GM18951 (cell line): ENCODE data around the gene ST6GALNAC5.

Source experiments
- POLR2A ChIP-seq: IDR thresholded peaks from 4 replicates; pipeline ENCODE4 v1.6.1; 2011; ENCODE audit warnings: mild to moderate bottlenecking; ENCODE audit not compliant: insufficient read length, insufficient read depth; ENCODE audit errors: extremely low read depth
- in situ Hi-C: fragments of 300-500 bp; cut with MboI; formaldehyde crosslinking; loops from one replicate; pipeline ENCODE4 v1.12.0; 2022; ENCODE audit warnings: low sequenced_read_pairs, mixed read lengths, inconsistent platforms; ENCODE audit not compliant: unreplicated experiment

Gene ST6GALNAC5

DNA sequence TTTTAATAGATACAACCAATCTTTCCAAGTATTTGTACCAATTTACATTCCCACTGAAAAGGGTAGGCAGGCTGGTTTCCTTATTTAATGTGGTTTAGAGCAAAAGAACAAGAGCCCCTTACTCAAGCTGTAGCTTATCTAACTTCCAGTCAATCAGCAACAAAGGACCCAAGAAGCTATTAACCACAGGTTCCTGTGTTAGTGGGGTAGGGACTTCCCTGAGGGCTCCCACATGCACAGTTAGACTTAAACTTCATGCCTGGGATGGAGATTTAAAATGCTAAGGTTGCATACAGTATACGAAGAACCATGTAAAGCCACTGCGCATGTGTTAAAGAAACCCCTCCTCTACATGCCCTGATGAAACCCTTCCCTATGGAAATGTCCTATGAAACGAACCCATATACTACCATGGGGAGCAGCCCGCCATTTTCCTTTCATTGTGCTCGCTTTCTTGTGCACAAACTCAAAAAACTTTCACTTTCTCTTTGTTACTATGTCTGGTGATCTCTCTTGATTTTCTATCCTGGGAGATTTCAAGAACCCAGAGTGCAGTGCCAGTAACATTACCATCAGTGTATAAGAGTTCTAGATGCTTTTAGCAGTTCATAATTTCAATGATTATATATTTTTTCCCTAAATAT is 23.3 kb upstream of the ST6GALNAC5 start:
- in situ Hi-C loops: no loop called here
- TF ChIP-seq POLR2A: no peak

DNA sequence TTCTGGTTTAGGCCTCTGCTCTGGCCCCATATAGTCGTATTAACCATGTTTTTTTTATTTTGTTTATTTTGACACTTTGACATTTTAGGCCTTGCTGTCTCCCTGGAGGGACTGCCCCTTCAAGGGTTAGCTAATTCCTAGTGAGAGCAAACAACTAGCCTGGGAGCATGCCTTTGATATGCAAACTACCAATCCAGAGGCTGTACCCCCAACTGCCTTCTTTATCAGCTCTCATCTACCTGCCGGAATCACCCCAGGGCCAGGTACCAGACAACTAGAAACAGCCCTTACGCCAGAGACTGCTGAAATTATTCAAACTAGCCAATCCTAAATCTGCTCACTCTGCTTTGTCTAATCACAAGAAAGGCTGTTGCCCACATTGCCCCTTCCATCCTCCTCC is 13.0 kb upstream of the ST6GALNAC5 start:
- TF ChIP-seq POLR2A: no peak
- in situ Hi-C loops: no loop called here

- in situ Hi-C loops: no loop called here
- no peak for TF ChIP-seq POLR2A
Observed at GRCh38 chr1:76856104-76856503, 11.2 kb upstream of the ST6GALNAC5 start.

- in situ Hi-C loops: no loop called here
- TF ChIP-seq POLR2A: no peak
Observed at GRCh38 chr1:76857138-76857537, 10.1 kb upstream of the ST6GALNAC5 start.

- TF ChIP-seq POLR2A: no peak
- in situ Hi-C loops: no loop called here
Observed at GRCh38 chr1:76857973-76858372, 9.3 kb upstream of the ST6GALNAC5 start.

GRCh38 chr1:76861149-76861548 is 6.1 kb upstream of the ST6GALNAC5 start:
- in situ Hi-C loops: no loop called here
- TF ChIP-seq POLR2A: no peak

DNA sequence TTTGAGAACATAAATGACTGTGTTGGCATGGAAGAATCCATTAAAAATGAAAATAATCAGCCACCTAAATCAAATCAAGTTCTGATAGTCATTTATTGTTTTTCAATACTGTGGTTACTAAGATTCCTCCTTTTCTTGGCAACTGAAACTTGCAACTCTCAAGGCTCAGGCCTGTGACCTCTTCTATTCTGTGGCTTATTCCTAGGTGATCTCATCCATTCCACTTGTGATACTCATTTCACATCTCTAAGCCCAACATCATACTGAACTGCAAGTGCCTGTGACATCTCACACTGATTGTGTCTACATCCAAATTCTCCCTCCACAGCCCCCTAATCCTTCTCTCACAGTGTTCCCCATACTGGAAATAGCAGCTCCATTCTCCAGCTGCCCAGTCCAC is 4.8 kb upstream of the ST6GALNAC5 start:
- in situ Hi-C loops: no loop called here
- no peak for TF ChIP-seq POLR2A

- in situ Hi-C loops: no loop called here
- no peak for TF ChIP-seq POLR2A
Observed at GRCh38 chr1:76864383-76864782, 2.9 kb upstream of the ST6GALNAC5 start.

DNA sequence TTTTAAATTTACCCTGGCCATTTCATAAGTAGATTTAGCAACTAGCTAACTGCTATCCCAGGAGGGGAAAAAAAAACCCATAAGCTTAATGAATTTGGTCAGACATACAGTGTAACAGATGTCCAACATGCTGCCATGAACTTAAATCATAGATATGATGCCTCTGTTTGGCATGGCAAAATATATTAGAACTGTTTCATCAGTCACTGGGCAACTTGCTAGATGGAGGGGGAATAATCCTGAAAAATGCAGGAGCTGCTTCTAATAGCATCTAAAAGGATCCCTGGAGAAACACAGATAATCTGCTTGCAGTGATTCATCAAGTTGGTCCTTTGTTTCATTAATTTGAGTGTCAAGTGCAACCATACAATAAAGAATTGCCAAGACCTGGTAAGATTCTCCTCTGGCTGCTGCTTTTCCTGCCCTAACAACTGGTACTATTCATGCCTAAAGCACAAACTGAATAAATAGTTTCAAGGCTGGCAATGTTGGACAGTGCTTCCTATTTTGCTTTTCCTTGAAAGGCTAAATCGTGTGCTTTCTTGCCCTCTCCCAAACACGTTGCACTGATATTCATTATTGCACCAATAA is 1.5 kb upstream of the ST6GALNAC5 start:
- no peak for TF ChIP-seq POLR2A
- in situ Hi-C loops: no loop called here

DNA sequence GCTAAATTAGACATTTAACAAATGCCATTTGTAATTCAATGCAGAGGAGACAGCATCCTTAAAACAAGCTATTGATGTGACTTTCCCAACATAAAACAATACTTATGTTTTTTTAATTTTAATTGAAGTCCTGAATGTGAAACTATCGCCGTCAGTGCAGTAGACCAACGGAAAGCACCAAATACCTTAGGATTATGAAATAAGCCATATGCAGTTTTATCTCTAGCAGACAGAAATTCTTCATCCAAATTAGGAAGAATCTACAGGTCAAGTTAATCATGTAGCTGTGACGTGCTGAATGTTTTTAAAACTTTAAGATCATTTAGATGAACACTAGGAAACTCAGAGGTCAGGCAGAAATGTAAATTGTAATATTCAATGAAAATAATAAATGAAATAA is 714 bp upstream of the ST6GALNAC5 start:
- in situ Hi-C loops: no loop called here
- TF ChIP-seq POLR2A: no peak

DNA sequence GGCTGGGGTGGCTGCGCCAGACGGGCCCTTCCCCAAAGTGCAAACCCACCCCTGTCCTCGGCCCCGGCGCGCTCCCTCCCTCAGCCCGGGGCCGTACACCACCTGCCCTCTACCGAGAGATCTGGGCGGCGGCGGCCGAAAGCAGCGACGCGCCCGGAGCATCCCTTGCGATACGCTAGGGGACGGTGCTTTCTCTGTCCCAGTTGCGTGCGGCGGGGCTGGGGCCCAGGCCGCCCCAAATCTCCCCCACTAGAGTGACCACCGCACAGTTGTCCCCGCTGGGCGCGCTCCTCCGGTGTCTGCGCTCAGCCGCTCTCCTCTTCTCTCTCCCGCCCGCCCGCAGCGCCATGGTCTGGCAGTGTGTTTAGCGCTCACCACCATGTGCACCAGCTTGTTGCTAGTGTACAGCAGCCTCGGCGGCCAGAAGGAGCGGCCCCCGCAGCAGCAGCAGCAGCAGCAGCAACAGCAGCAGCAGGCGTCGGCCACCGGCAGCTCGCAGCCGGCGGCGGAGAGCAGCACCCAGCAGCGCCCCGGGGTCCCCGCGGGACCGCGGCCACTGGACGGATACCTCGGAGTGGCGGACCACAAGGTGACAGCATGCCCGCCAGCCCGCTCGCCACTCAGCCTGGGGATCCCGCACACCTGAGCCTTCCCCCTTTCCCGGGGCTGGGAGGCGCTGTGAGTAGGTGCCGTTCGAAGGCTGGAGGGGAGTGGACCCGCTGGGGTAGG is 1.0 kb downstream of the ST6GALNAC5 start:
- in situ Hi-C loops: no loop called here
- no peak for TF ChIP-seq POLR2A

- in situ Hi-C loops: no loop called here
- TF ChIP-seq POLR2A: no peak
Observed at GRCh38 chr1:76868916-76869315, 1.6 kb downstream of the ST6GALNAC5 start.

DNA sequence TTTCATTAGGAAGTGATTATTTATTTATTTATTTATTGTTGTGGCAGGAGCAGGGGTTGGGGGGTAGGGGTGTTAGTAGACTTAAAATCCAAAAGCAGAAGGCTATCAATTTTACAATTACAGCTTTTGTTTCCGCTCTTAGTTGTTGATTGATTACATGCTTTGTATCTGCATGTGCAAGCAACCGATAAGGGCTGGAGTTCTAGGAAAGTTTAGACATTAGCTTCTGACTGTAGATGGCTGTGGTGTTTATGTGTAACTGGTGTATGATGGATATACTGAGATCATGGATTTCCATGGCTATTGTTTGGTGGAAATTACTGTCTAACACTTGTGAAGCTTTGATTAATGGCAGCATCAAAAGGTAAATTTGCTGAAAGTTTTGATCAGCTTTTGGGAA is 2.8 kb downstream of the ST6GALNAC5 start:
- in situ Hi-C loops: no loop called here
- TF ChIP-seq POLR2A: no peak
